ENCODE measurements around the gene UNC13B. TPM values are rescaled to one million over a fixed set of nuclear protein-coding genes. Genes with fewer than 3 reads are reported as not detected.

Gene UNC13B
- total RNA-seq, 1 experiment from 2014 or later: 9.8 TPM

DNA sequence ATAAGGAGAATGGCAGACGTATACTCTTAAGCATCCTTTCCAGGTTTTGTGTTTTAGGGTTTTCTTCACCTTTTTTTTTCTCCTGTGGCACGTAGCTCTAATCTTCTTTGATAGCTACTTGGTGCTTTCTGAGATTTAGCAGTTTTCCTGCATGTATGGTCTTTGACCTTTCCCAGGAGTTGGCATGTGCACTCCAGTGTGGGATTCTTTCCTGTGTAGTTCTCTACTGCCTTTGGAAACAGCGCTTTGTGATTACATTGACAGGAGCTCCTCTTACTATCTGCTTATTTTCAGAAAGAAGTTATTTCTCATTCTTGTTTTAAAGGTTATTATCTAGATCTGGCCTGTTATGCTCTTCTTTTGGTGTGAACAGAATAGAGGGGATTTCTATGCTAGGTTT, 65.5 kb downstream of the UNC13B start:
- Histone ChIP-seq H3K4me1 (ENCODE audit: insufficient read depth, low read length) (peaks cover 12% of the 10 kb centered on the region; the same call in 1 of the 2 replicates), H3K9me3 (ENCODE audit: low read length) (no peaks in the 10 kb centered on the region), H3K36me3 (ENCODE audit: low read depth, low read length) (no peaks in the 10 kb centered on the region), H3K4me3 (ENCODE audit: low read length) (no peak overlapping the region), H3K27me3 (ENCODE audit: low read length) (no peaks in the 10 kb centered on the region), H3K27ac (ENCODE audit: low read length) (no peak overlapping the region), H3K9me2 (replicated peaks; ENCODE audit: low read length) (no peaks in the 10 kb centered on the region), H3K79me2 (ENCODE audit: low read length) (no peaks in the 10 kb centered on the region), H3K9ac (ENCODE audit: low read length) (no peak overlapping the region), H3K4me2 (ENCODE audit: low read length) (no peak overlapping the region), H4K20me1 (ENCODE audit: low read length) (no peaks in the 10 kb centered on the region), H2AFZ (ENCODE audit: low read length) (no peak overlapping the region), H3F3A (ENCODE audit: low read length, unreplicated experiment) (no peaks in the 10 kb centered on the region)
- TF ChIP-seq EZH2phosphoT487 (IDR thresholded peaks at IDR 0.05; ENCODE audit: borderline replicate concordance, low read length): no peak
- no peak for TF ChIP-seq CTCF (conservative IDR thresholded peaks at IDR 0.05; ENCODE audit: low read depth, low read length)
- TF ChIP-seq EZH2 (IDR thresholded peaks at IDR 0.05; ENCODE audit: low read length, unreplicated experiment): no peak
- ChIA-PET POLR2A (ENCODE audit: unreplicated experiment) (no interaction called here), CTCF (no interaction called here)
- DNase-seq: no peak
- intact Hi-C loops (cut with micrococcal nuclease): no loop called here
- BruUV-seq (replicated peaks): no TSS peak
- no peak for ATAC-seq

DNA sequence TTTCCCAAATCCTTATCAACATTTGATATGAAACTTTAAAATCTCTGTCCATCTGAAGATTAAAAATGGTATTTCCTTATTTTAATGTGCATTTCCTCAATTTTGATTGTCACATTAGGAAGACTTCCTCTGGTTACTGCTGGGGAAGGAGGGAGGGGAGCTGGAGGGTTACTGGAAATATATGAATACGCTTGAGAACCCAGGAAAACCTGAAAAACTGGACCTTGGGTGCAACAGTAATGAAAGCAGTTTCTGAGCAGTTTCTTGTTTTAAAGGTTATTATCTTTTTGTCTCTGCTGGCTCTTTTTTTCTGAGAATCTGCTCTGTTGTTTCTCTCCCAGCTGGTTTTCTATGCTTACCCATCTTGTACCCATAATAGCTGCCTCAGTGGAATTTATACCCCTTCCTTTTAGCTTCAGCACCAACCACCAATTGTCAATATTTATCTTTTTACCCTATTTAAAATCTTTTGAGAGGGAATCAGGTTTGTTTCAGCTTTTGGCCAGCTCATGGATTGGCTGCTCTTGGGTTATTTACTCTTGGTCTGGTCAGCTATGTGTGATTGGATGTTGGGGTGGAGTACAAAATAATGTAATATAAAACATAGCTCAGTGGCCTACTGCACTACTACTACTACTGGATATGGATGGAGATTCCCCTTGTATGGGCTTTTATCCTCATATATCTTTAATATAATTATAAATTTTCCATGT, 67.4 kb downstream of the UNC13B start:
- POLR2A ChIA-PET (ENCODE audit: unreplicated experiment): no interaction called here
- H3K9ac ChIP-seq (ENCODE audit: low read length): no peak overlapping the region

More for the DNA sequence above, 67.4 kb downstream of the UNC13B start:
- no peaks in the 10 kb centered on the region for H3K36me3 ChIP-seq (ENCODE audit: low read depth, low read length)
- no peak for ATAC-seq
- H4K20me1 ChIP-seq (ENCODE audit: low read length): no peaks in the 10 kb centered on the region
- no peaks in the 10 kb centered on the region for H3F3A ChIP-seq (ENCODE audit: low read length, unreplicated experiment)
- no peak overlapping the region for H3K27ac ChIP-seq (ENCODE audit: low read length)
- H2AFZ ChIP-seq (ENCODE audit: low read length): no peak overlapping the region
- peak overlapping the region; percentile 40; the same call in 1 of the 2 replicates for H3K4me2 ChIP-seq (ENCODE audit: low read length)
- CTCF ChIA-PET: interaction anchor here (0.6 kb wide), 1 partner anchor 68 kb away, joined by 5 read pairs; no protein-coding TSS in a partner anchor
- no peaks in the 10 kb centered on the region for H3K27me3 ChIP-seq (ENCODE audit: low read length)
- no peaks in the 10 kb centered on the region for H3K9me2 ChIP-seq (replicated peaks; ENCODE audit: low read length)
- intact Hi-C loops (cut with micrococcal nuclease): no loop called here
- no TSS peak for BruUV-seq (replicated peaks)
- H3K4me3 ChIP-seq (ENCODE audit: low read length): no peak overlapping the region
- peak; percentile 47 for DNase-seq
- no peaks in the 10 kb centered on the region for H3K9me3 ChIP-seq (ENCODE audit: low read length)
- TF ChIP-seq CTCF (conservative IDR thresholded peaks at IDR 0.05; ENCODE audit: low read depth, low read length) (no peak), EZH2phosphoT487 (IDR thresholded peaks at IDR 0.05; ENCODE audit: borderline replicate concordance, low read length) (no peak), EZH2 (IDR thresholded peaks at IDR 0.05; ENCODE audit: low read length, unreplicated experiment) (no peak)
- peaks cover 12% of the 10 kb centered on the region; the same call in 1 of the 2 replicates for H3K4me1 ChIP-seq (ENCODE audit: insufficient read depth, low read length)
- no peaks in the 10 kb centered on the region for H3K79me2 ChIP-seq (ENCODE audit: low read length)
